Lung (tissue), 12 donors: ENCODE results near the gene NPC1. TPM values are rescaled to one million over a fixed set of nuclear protein-coding genes. Genes with fewer than 3 reads are reported as not detected.
A peak's percentile ranks its signal among the peaks of the same experiment; 100 is the strongest.
"Not testable (repeated sequence)": the region's sequence is repeated elsewhere in the genome, so short reads cannot be mapped to it uniquely, and the experiment has no call there.

ENCODE experiments used
- ATAC-seq: fragments of 200-7000 bp; cut with Tn5 transposase; one replicate; pipeline ENCODE4 v1.9.1; 2020; ENCODE audit warnings: moderate number of reproducible peaks; ENCODE audit not compliant: insufficient read depth, low FRiP score
- DNase-seq, 3 donors: peaks; one replicate each; pipeline ENCODE4 v3.0.0-alpha.2; 2013 to 2017
- H3K27ac ChIP-seq, 2 donors: one replicate each; pipeline ENCODE4 v1.5.1; 2013; ENCODE audit warnings: mild to moderate bottlenecking in 2 of 2, moderate library complexity in 2 of 2, control low read depth in 1 of 2, inconsistent platforms in 1 of 2, low read depth in 1 of 2, low read length in 1 of 2
- H3K27me3 ChIP-seq, 3 donors: one replicate each; pipeline ENCODE4 v1.5.1; 2013; ENCODE audit warnings: low read length in 2 of 3; ENCODE audit not compliant: control insufficient read depth in 3 of 3, insufficient read depth in 3 of 3
- H3K36me3 ChIP-seq, 4 donors: one replicate each; pipeline ENCODE4 v1.5.1; 2013; ENCODE audit warnings: low read length in 4 of 4, mild to moderate bottlenecking in 1 of 4, moderate library complexity in 1 of 4; ENCODE audit not compliant: control insufficient read depth in 4 of 4, insufficient read depth in 4 of 4
- H3K4me1 ChIP-seq, 5 donors: one replicate each; pipeline ENCODE4 v1.5.1; 2013; ENCODE audit warnings: low read length in 5 of 5, mild to moderate bottlenecking in 2 of 5, moderate library complexity in 1 of 5; ENCODE audit not compliant: control insufficient read depth in 5 of 5, insufficient read depth in 5 of 5
- H3K4me3 ChIP-seq: one replicate; pipeline ENCODE4 v1.5.1; 2013; ENCODE audit warnings: mild to moderate bottlenecking, control low read depth, moderate library complexity
- H3K9ac ChIP-seq, 2 donors: one replicate each; pipeline ENCODE4 v1.5.1; 2013; ENCODE audit warnings: low read length in 2 of 2, control low read depth in 1 of 2; ENCODE audit not compliant: insufficient read depth in 1 of 2
- H3K9me3 ChIP-seq, 4 donors: one replicate each; pipeline ENCODE4 v1.5.1; 2013; ENCODE audit warnings: low read length in 3 of 4, mild to moderate bottlenecking in 1 of 4, moderate library complexity in 1 of 4; ENCODE audit not compliant: control insufficient read depth in 4 of 4, insufficient read depth in 3 of 4
- WGBS, 2 donors: extraction: QIAGEN DNeasy Blood & Tissue Kit; methylation state at CpG; one replicate each; pipeline ENCODE4 v1.1.7; 2013; 5-methylcytosine and 5-hydroxymethylcytosine counted together
- polyA plus RNA-seq, 2 donors: library from polyadenylated mRNA; stranded (reverse); fragments of 200-250 nt; gene quantifications; one replicate each; pipeline ENCODE4 v1.2.1, GENCODE V29; 2013
- total RNA-seq, 2 donors: library from RNA; depleted of rRNA in 1 of 2; stranded (reverse); fragments of >200 nt in 1 of 2; gene quantifications; one replicate each; pipeline ENCODE4 v1.2.1, GENCODE V29; 2014 to 2021
- TF ChIP-seq, protein P1 (sequence below): IDR thresholded peaks from 2 replicates; pipeline ENCODE4 v1.5.1; 2012; ENCODE audit warnings: mild to moderate bottlenecking; ENCODE audit errors: control extremely low read depth, extremely low read depth
- donor health status: control.
- donor health status: control.
- donor health status: Bipolar disorder and iron deficiency.
- donor health status: healthy.
- donor health status: DM: yes; HTN: yes; CAD: no.

NPC1 gene
- total and polyA plus RNA-seq, 4 donors = 47.7 to 143 (median 73.0) TPM

- Histone ChIP-seq H3K9ac (no peak overlapping the region), H3K27me3 (no peaks in the 10 kb centered on the region), H3K4me3 (no peak overlapping the region), H3K9me3 (no peaks in the 10 kb centered on the region), H3K27ac (peak overlapping the region in 1 of 2 donors; percentile 22), H3K36me3 (peaks cover 0 to 7% (median 4%) of the 10 kb centered on the region in 4 donors), H3K4me1 (peaks cover 0 to 22% (median 9%) of the 10 kb centered on the region in 5 donors)
- TF ChIP-seq, protein P1, sequence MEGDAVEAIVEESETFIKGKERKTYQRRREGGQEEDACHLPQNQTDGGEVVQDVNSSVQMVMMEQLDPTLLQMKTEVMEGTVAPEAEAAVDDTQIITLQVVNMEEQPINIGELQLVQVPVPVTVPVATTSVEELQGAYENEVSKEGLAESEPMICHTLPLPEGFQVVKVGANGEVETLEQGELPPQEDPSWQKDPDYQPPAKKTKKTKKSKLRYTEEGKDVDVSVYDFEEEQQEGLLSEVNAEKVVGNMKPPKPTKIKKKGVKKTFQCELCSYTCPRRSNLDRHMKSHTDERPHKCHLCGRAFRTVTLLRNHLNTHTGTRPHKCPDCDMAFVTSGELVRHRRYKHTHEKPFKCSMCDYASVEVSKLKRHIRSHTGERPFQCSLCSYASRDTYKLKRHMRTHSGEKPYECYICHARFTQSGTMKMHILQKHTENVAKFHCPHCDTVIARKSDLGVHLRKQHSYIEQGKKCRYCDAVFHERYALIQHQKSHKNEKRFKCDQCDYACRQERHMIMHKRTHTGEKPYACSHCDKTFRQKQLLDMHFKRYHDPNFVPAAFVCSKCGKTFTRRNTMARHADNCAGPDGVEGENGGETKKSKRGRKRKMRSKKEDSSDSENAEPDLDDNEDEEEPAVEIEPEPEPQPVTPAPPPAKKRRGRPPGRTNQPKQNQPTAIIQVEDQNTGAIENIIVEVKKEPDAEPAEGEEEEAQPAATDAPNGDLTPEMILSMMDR = no peak
- ATAC-seq = peak; percentile 17
- 77 to 82% methylated on average over 8 of the region's 8 CpGs for WGBS, 2 donors
- peak in 2 of 3 donors; percentile 31 to 57 for DNase-seq
Measured at GRCh38 chr18:23578891-23579653, 7.2 kb downstream of the NPC1 start.

GRCh38 chr18:23578067-23578701 is 8.1 kb downstream of the NPC1 start:
- TF ChIP-seq, protein P1 = no peak
- no peaks in the 10 kb centered on the region for H3K27me3 ChIP-seq
- H3K36me3 ChIP-seq = peaks cover 0 to 9% (median 4%) of the 10 kb centered on the region in 4 donors
- H3K27ac ChIP-seq = no peak overlapping the region
- no peaks in the 10 kb centered on the region for H3K9me3 ChIP-seq
- H3K4me3 ChIP-seq = no peak overlapping the region
- peaks cover 0 to 23% (median 10%) of the 10 kb centered on the region in 5 donors for H3K4me1 ChIP-seq
- no peak overlapping the region for H3K9ac ChIP-seq
- ATAC-seq (no peak), DNase-seq (no peak)
- 83 to 88% methylated on average over 6 of the region's 6 CpGs for WGBS, 2 donors

DNA sequence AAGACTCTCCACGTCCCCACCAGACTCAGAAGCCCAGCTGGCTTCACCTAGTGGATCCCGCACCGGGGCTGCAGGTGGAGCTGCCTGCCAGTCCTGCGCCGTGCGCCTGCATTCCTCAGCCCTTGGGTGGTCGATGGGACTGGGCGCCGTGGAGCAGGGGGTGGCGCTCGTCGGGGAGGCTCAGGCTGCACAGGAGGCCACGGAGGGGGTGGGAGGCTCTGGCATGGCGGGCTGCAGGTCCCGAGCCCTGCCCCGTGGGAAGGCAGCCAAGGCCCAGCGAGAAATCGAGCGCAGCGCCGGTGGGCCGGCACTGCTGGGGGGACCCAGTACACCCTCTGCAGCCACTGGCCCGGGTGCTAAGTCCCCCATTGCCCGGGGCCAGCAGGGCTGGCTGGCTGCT is 8.8 kb downstream of the NPC1 start:
- H3K4me3 ChIP-seq, H3K9me3 ChIP-seq, H3K27ac ChIP-seq, H3K9ac ChIP-seq, H3K27me3 ChIP-seq, ATAC-seq, DNase-seq: not testable (repeated sequence)
- WGBS, 2 donors = 96 to 97% methylated on average over 15 to 24 of the region's 24 CpGs
- H3K36me3 ChIP-seq = peaks cover 0 to 12% (median 6%) of the 10 kb centered on the region in 4 donors
- peaks cover 0 to 20% (median 10%) of the 10 kb centered on the region in 5 donors for H3K4me1 ChIP-seq

DNA sequence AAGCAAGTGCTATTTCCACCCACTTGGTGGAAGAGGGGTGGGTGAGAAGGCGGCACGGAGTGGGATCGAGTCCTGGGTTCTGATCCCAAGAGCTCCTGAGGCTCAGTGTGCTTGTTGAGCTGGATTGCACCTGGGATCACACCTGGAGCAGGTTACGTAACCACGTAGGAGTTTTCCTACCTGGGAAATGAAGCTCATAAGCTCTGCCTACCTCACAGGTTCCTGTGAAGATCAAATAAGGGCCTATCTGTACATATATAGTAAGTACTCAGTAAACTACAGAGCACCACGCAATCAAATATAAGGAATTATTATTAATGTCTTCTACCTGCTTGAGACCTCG is 11.0 kb downstream of the NPC1 start:
- Histone ChIP-seq H3K9ac (no peak overlapping the region), H3K27me3 (no peaks in the 10 kb centered on the region), H3K9me3 (no peaks in the 10 kb centered on the region), H3K36me3 (peaks cover 0 to 19% (median 9%) of the 10 kb centered on the region in 4 donors), H3K4me1 (peaks cover 0 to 20% (median 6%) of the 10 kb centered on the region in 5 donors), H3K4me3 (no peak overlapping the region), H3K27ac (peak overlapping the region in 1 of 2 donors; percentile 64)
- WGBS, 2 donors = 80 to 89% methylated on average over 7 of the region's 7 CpGs
- ATAC-seq (no peak), DNase-seq (no peak)
- TF ChIP-seq, protein P1 = no peak
